Suprapubic skin (tissue), 4 donors: ENCODE results near the gene DECR2. TPM values are rescaled to one million over a fixed set of nuclear protein-coding genes. Genes with fewer than 3 reads are reported as not detected.

ENCODE experiments used
- DNase-seq, 2 donors: peaks; one replicate each; pipeline ENCODE4 v3.0.0-alpha.2; 2019; ENCODE audit warnings: low spot score in 2 of 2
- H3K27ac ChIP-seq: fragments of 200-600 bp; sonication (generic); one replicate; pipeline ENCODE4 v1.5.1; 2019
- H3K27me3 ChIP-seq: fragments of 200-600 bp; sonication (generic); one replicate; pipeline ENCODE4 v1.5.1; 2019
- H3K36me3 ChIP-seq: fragments of 200-600 bp; sonication (generic); one replicate; pipeline ENCODE4 v1.5.1; 2019
- H3K4me1 ChIP-seq: fragments of 200-600 bp; sonication (generic); one replicate; pipeline ENCODE4 v1.5.1; 2019
- H3K4me3 ChIP-seq: fragments of 200-600 bp; sonication (generic); one replicate; pipeline ENCODE4 v1.5.1; 2019; ENCODE audit warnings: mild to moderate bottlenecking
- H3K9me3 ChIP-seq: fragments of 200-600 bp; sonication (generic); one replicate; pipeline ENCODE4 v1.5.1; 2019
- EP300 ChIP-seq: sonication (generic); formaldehyde crosslinking; IDR thresholded peaks from one replicate; pipeline ENCODE4 v1.6.1; 2017; ENCODE audit warnings: antibody characterized with exemption
- POLR2A ChIP-seq, 2 donors: fragments of 450-650 bp; IDR thresholded peaks; one replicate each; pipeline ENCODE4 v1.6.1; 2017; ENCODE audit warnings: antibody characterized with exemption in 2 of 2, mild to moderate bottlenecking in 2 of 2, moderate library complexity in 2 of 2
- POLR2AphosphoS5 ChIP-seq, 3 donors: sonication (generic); formaldehyde crosslinking; IDR thresholded peaks; one replicate each; pipeline ENCODE4 v1.6.1; 2017; ENCODE audit warnings: antibody characterized with exemption in 3 of 3
- WGBS: methylation state at CpG from one replicate; pipeline ENCODE4 v1.1.5; 2018; 5-methylcytosine and 5-hydroxymethylcytosine counted together
- total RNA-seq, 4 donors: library from RNA; depleted of rRNA; stranded (reverse); fragments of >200 nt; gene quantifications; one replicate each; pipeline ENCODE4 v1.1.0, GENCODE V29; 2016
- TF ChIP-seq, protein P1 (sequence below), 2 donors: fragments of 200-600 bp in 1 of 2; fragments of 450-650 bp in 1 of 2; sonication (generic) in 1 of 2; IDR thresholded peaks; one replicate each; pipeline ENCODE4 v1.5.1; 2016 to 2019; ENCODE audit warnings: antibody characterized with exemption in 2 of 2, mild to moderate bottlenecking in 1 of 2, moderate library complexity in 1 of 2

Gene DECR2
- total RNA-seq, 4 donors from 2014 or later, result 9.1 to 23.4 (median 12.3) TPM

DNA sequence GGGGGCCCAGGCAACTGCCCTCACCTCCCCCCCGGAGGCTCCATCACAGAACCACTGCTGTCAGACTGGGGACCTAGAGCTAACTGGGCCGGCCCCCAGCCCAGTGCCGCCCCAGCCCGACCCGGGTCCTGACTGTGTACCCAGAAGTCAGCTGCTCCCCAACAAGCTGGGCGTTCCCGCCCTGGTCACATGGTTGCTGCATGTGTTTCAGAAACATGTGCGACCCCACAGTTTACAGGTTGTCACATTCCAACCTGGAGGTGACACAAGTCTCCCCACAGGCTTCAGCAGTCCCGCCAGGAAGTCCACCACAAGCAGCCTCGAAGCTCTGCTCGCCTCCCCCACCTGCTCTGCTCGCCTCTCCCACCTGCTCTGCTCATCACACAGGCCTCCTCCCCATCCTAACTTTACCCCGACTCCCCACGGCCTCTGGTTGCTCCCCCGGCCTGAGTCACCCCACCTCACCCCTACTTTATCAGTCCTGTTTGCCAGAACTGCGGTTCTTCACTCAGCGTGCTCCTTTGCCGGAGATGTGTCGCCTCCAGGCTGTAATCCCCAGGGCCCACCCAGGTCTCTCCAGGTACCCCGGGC is 32.3 kb upstream of the DECR2 start:
- WGBS, result 73% methylated on average over 19 of the region's 20 CpGs
- DNase-seq, result peak in 1 of 2 donors; percentile 60
- no peak overlapping the region for H3K27ac ChIP-seq
- peaks cover 20% of the 10 kb centered on the region for H3K4me1 ChIP-seq
- H3K9me3 ChIP-seq, result no peaks in the 10 kb centered on the region
- peaks cover 50% of the 10 kb centered on the region for H3K36me3 ChIP-seq
- no peaks in the 10 kb centered on the region for H3K27me3 ChIP-seq
- TF ChIP-seq POLR2AphosphoS5 (IDR thresholded peaks at IDR 0.05) (no peak), POLR2A (IDR thresholded peaks at IDR 0.05) (no peak), EP300 (no peak)
- TF ChIP-seq, protein P1, sequence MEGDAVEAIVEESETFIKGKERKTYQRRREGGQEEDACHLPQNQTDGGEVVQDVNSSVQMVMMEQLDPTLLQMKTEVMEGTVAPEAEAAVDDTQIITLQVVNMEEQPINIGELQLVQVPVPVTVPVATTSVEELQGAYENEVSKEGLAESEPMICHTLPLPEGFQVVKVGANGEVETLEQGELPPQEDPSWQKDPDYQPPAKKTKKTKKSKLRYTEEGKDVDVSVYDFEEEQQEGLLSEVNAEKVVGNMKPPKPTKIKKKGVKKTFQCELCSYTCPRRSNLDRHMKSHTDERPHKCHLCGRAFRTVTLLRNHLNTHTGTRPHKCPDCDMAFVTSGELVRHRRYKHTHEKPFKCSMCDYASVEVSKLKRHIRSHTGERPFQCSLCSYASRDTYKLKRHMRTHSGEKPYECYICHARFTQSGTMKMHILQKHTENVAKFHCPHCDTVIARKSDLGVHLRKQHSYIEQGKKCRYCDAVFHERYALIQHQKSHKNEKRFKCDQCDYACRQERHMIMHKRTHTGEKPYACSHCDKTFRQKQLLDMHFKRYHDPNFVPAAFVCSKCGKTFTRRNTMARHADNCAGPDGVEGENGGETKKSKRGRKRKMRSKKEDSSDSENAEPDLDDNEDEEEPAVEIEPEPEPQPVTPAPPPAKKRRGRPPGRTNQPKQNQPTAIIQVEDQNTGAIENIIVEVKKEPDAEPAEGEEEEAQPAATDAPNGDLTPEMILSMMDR (IDR thresholded peaks at IDR 0.05), result no peak
- H3K4me3 ChIP-seq, result peak overlapping the region; percentile 58

DNA sequence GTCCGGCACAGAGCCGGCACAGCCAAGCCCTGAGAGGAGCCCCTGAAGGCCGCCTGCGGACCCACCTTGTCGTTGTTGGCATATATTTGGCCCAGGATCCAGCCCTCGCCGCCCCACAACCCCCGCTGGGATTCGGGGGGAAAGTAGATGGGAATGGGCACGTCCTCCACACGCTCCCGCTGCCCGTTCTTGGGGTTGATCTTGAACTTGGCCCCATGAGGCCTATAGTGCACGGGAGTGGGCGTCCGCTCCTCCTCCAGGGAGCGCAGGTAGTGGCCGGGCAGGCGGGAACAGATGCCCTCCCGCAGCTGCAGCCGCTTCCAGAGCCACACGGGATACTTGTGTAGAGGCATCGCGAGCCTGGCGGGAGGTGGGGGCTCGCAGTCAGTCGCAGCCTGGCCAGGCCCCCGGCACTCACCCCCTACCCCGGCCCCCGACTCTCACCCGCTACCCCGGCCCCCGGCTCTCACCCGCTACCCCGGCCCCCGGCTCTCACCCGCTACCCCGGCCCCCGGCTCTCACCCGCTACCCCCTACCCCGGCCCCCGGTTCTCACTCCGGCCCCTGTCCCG is 31.7 kb upstream of the DECR2 start:
- 59% methylated on average over 17 of the region's 44 CpGs for WGBS
- Histone ChIP-seq H3K27me3 (no peaks in the 10 kb centered on the region), H3K36me3 (peaks cover 55% of the 10 kb centered on the region), H3K4me1 (peaks cover 20% of the 10 kb centered on the region), H3K27ac (no peak overlapping the region), H3K4me3 (peak overlapping the region; percentile 58), H3K9me3 (no peaks in the 10 kb centered on the region)
- no peak for TF ChIP-seq POLR2AphosphoS5 (IDR thresholded peaks at IDR 0.05)
- TF ChIP-seq EP300, result no peak
- TF ChIP-seq, protein P1 (IDR thresholded peaks at IDR 0.05), result no peak
- no peak for TF ChIP-seq POLR2A (IDR thresholded peaks at IDR 0.05)
- peak in 1 of 2 donors; percentile 63 for DNase-seq

DNA sequence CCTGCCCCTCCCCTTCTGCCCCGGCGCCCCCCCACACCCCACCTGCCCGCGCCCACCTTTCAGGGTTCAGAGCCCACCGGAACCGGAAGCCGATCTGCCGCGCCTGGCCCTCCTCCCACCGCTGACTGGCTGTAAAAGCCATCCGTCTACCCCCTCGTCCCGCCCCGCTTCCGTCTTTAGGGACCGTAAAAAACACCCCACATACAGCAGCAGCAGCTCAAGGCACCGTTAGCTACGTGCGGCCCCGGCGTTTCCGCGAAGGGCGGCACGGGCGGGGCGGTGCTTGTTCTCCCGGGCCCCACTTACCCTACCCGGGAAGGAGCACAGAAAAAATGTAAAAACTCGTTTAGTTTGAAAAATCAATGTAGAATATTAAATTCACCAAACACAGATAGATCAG is 31.2 kb upstream of the DECR2 start, which contains the start of gene MRPL28:
Gene MRPL28 (minus strand): TSS at position 96 of the 400 bp plus-strand sequence. CDS start 320 bp downstream, outside the sequence.
- WGBS, result under 1% methylated on average over 21 of the region's 30 CpGs
- Histone ChIP-seq H3K27me3 (no peaks in the 10 kb centered on the region), H3K4me3 (peak within 1 kb of the TSS; percentile 58), H3K4me1 (peaks cover 20% of the 10 kb centered on the region), H3K27ac (peak within 1 kb of the TSS; percentile 39), H3K36me3 (peaks cover 60% of the 10 kb centered on the region), H3K9me3 (no peaks in the 10 kb centered on the region)
- peak; percentile 97 to 98 for DNase-seq
- no peak for TF ChIP-seq POLR2A (IDR thresholded peaks at IDR 0.05)
- TF ChIP-seq, protein P1 (IDR thresholded peaks at IDR 0.05), result no peak
- TF ChIP-seq POLR2AphosphoS5 (IDR thresholded peaks at IDR 0.05), result peak in 1 of 3 donors; percentile 41

DNA sequence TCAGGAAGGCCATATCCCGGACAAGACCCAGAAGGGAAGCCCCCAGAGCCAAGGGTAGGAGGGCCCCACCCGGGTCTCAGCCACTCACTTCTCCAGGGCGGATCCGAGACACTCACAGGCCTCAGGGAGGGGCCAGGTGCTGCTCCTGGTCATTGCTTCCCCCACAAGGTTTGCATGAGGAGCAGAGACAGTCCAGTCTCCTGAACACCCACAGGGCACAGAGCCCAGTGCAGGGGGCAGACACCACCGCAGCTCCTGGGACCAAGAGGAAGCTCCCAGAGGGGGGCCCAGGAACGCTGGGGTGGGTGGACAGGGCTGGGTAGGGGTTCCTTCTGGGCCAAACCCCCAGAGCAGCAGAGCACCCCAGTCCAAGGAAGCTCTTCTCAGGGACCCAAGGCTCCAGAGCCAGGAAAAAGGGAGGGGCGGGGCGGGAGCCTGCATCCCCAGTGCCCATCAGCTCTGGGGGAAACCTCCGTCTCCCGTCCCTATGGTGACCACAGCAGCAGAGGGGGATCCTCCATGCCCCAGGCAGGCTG is 30.6 kb upstream of the DECR2 start:
- no peak for TF ChIP-seq EP300
- TF ChIP-seq, protein P1 (IDR thresholded peaks at IDR 0.05), result no peak
- no peaks in the 10 kb centered on the region for H3K9me3 ChIP-seq
- H3K4me3 ChIP-seq, result peak overlapping the region; percentile 58
- no peaks in the 10 kb centered on the region for H3K27me3 ChIP-seq
- peaks cover 20% of the 10 kb centered on the region for H3K4me1 ChIP-seq
- WGBS, result 62% methylated on average over 10 of the region's 10 CpGs
- DNase-seq, result peak; percentile 72 to 78
- H3K36me3 ChIP-seq, result peaks cover 65% of the 10 kb centered on the region
- peak overlapping the region; percentile 39 for H3K27ac ChIP-seq

DNA sequence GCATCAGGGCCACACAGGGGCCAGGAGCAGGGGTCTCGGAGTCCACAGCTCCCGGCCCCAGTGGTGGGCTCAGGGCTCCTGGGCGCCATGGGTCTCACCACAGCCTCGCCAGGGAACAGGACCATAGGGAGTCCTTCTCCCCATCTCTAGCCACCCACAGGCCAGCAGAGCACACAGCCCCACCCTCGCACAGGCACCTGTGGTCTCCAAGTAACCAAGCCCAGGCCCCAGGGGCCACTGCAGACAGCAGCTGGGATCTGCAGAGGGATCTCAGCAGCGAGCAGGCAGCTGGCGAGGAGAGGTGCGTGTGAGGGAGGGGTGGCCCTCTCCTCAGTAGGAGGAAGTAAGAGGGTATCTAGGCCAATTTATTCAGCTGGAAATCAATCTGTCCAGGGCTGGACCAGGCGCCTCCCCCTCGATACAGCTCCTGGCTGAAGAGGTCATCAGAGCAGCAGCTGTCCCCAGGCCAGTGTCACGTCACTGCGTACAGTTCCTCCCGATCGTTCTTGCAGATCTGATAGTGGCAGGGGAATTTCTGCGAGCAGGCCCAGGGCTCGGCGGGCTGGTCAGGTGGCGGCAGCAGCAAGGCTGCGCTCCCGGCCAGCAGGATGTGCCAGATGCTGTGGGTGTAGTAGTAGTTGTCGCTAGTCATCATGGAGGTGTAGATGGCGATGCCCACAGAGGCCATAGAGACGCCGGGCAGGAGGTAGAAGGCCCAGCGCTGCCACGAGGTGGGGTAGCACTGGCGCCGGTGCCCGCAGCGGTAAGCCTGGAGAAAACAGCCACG is 30.0 kb upstream of the DECR2 start:
- DNase-seq, result peak in 1 of 2 donors; percentile 62
- Histone ChIP-seq H3K27ac (no peak overlapping the region), H3K36me3 (peaks cover 67% of the 10 kb centered on the region), H3K4me1 (peaks cover 20% of the 10 kb centered on the region), H3K27me3 (no peaks in the 10 kb centered on the region), H3K9me3 (no peaks in the 10 kb centered on the region), H3K4me3 (no peak overlapping the region)
- TF ChIP-seq, protein P1 (IDR thresholded peaks at IDR 0.05), result no peak
- TF ChIP-seq EP300 (no peak), POLR2A (IDR thresholded peaks at IDR 0.05) (no peak)
- 80% methylated on average over 21 of the region's 31 CpGs for WGBS
